BE2C (cell line): ENCODE data around the gene ZNF525.
"Not testable (repeated sequence)": the region's sequence is repeated elsewhere in the genome, so short reads cannot be mapped to it uniquely, and the experiment has no call there.

ENCODE experiments used
- DNase-seq: peaks from one replicate; pipeline ENCODE4 v3.0.0-alpha.2; 2020
- H3K27me3 ChIP-seq: fragments of 250-450 bp; sonication (Bioruptor Pico); 2 replicates; pipeline ENCODE4 v1.5.1; 2020; ENCODE audit warnings: mild to moderate bottlenecking
- H3K36me3 ChIP-seq: fragments of 250-450 bp; sonication (Bioruptor Pico); 2 replicates; pipeline ENCODE4 v1.5.1; 2020; ENCODE audit warnings: mild to moderate bottlenecking
- H3K4me1 ChIP-seq: fragments of 250-450 bp; sonication (Bioruptor Pico); 2 replicates; pipeline ENCODE4 v1.5.1; 2020
- H3K4me3 ChIP-seq: 2 replicates; pipeline ENCODE4 v1.5.1; 2011; ENCODE audit warnings: low read depth, low read length
- H3K9me3 ChIP-seq: fragments of 250-450 bp; sonication (Bioruptor Pico); 2 replicates; pipeline ENCODE4 v1.5.1; 2020
- CTCF ChIP-seq: IDR thresholded peaks from 2 replicates; pipeline ENCODE4 v1.5.1; 2012; ENCODE audit warnings: mild to moderate bottlenecking, low read depth, low read length

Gene ZNF525

DNA sequence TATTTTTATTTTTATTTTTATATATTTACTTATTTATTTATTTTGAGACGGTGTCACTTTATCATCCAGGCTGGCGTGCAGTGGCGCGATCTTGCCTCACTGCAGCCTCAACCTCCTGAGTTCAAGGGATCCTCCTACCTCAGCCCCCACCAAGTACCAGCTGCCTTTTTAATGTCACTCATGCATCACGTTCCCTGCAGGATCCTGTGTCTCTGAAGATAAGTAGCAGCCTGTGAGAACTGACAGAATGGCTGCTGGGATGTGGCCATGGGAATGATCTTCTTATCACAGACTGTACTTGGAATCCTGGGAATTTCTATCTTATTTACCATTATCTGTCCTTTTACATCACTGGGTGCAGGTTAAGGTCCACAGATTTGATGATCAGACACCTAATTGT lies 57.0 kb downstream of the ZNF525 start:
- TF ChIP-seq CTCF: no peak
- no peaks in the 10 kb centered on the region for H3K36me3 ChIP-seq
- no peak for DNase-seq
- H3K4me3 ChIP-seq: no peak overlapping the region
- no peaks in the 10 kb centered on the region for H3K9me3 ChIP-seq
- no peaks in the 10 kb centered on the region for H3K4me1 ChIP-seq
- H3K27me3 ChIP-seq: no peaks in the 10 kb centered on the region

DNA sequence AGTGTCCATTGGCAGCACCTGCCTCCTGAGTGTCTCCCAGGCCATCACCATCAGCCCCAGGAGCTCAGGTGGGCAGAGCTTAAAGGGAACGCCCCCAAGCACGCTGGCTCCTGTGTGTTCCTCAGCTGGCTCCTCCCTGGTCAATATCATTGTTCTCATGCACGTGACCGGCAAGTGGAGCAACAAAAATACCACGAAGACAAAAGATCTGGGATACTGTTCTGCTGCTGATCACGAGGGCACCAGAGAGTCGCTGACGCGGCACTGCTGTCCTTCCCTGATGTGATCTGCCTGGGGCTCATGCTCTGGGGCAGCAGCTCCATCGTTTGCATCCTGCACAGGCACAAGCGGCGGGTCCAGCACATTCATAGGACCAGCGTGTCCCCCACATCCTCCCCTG lies 57.6 kb downstream of the ZNF525 start:
- not testable (repeated sequence) for DNase-seq, H3K4me3 ChIP-seq

DNA sequence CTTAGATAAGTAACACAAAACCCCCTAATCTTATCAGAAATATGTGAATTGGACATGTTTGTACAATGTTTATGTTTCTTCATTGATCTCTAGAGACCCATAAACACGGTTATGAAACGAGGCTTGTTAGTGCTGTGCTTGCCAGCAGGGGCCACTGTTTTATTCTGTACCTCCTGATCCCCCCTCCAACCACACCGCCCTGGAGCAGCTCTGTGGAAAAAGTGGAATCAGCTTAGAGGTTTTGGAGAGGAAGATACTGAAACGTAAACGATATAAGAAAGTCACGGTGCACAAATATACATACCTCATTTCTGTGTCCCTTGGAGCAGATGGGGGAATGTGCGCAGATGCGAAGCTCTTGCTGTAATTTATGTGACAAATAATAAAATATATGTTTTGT lies 58.2 kb downstream of the ZNF525 start:
- not testable (repeated sequence) for H3K27me3 ChIP-seq, H3K4me3 ChIP-seq, H3K9me3 ChIP-seq, H3K4me1 ChIP-seq, H3K36me3 ChIP-seq
- DNase-seq: peak; percentile 24

More for the DNA sequence above, 57.6 kb downstream of the ZNF525 start:
- not testable (repeated sequence) for H3K36me3 ChIP-seq, H3K27me3 ChIP-seq, H3K4me1 ChIP-seq, H3K9me3 ChIP-seq

DNA sequence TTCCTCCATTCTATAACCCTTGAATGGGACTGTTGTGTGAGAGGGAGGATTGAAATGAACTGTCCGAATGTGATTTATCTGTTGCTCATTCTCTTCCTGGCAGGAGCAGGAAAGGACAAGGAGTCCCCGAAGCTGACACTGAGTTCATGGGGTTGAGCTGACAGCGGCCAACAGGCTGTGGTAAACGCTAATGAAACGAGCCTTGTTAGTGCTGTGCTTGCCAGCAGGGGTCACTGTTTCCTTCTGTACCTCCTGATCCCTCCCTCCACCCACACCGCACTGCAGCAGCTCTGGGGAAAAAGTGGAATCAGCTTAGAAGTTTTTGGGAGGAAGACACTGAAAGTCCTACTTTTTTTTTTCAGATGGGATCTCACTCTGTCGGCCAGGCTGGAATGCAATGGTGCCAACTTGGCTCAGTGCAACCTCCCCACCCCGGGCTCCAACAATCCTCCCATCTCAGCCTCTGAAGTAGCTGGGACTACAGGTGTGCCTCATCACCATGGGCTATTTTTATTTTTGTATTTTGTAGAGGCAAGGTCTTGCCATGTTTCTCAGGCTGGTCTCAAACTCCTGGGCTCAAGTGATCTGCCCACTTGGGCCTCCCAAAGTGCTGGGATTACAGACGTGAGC lies 59.6 kb downstream of the ZNF525 start:
- H3K36me3 ChIP-seq: no peaks in the 10 kb centered on the region
- peak; percentile 82 for TF ChIP-seq CTCF
- no peaks in the 10 kb centered on the region for H3K27me3 ChIP-seq
- no peaks in the 10 kb centered on the region for H3K4me1 ChIP-seq
- no peaks in the 10 kb centered on the region for H3K9me3 ChIP-seq
- peak; percentile 70 for DNase-seq
- H3K4me3 ChIP-seq: no peak overlapping the region

DNA sequence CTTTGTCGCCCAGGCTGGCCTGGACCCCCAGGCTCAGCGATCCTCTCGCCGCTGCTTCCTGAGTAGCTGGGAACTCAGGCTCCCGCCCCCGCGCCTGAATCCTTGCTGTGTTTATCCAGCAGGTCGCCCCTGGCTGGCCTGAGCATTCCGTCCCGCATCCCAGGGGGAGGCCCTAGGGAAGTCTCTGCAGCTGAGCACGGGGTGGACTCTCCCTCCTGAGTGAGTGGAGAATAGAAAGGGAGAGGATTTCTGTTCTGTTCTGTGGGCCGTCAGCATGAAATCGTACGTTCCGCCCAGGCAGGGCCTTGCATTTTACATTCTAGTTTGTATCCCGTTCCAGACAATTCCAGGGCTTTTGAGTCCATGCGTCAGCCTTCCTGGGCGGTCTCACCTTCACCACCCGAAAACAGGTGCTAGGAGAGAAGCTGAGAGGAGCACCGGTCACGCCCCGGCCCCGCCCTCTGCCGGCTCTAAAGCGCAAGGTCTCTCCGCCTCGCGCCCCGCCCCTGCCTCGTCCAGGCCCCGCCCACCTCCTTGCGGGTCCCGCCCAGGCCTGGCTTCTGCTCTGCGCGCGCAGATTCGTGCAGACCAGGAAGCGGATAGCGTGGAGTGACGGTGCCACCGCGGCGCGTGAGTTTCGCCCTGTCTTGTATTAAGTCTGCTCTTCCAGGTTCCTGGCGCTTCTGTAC lies 66.0 kb downstream of the ZNF525 start, which contains the start of gene ZNF761:
ZNF761 (plus strand) TSS at position 586 of the 689 bp plus-strand sequence. CDS start 15,285 bp downstream, outside the sequence.
- peak; percentile 25; the same call in 1 of the 2 replicates for TF ChIP-seq CTCF
- H3K9me3 ChIP-seq: no peaks in the 10 kb centered on the region
- no peaks in the 10 kb centered on the region for H3K27me3 ChIP-seq
- peak within 1 kb of the TSS; percentile 81 for H3K4me3 ChIP-seq
- DNase-seq: peak; percentile 96
- no peaks in the 10 kb centered on the region; the same call in 1 of the 2 replicates for H3K4me1 ChIP-seq
- H3K36me3 ChIP-seq: no peaks in the 10 kb centered on the region

- peak; percentile 21 for DNase-seq
- Histone ChIP-seq H3K4me1 (no peaks in the 10 kb centered on the region; the same call in 1 of the 2 replicates), H3K9me3 (no peaks in the 10 kb centered on the region), H3K27me3 (no peaks in the 10 kb centered on the region), H3K4me3 (peak overlapping the region; percentile 81), H3K36me3 (no peaks in the 10 kb centered on the region)
- no peak for TF ChIP-seq CTCF
Measured at GRCh38 chr19:53432088-53432661, 66.7 kb downstream of the ZNF525 start.
